NCI-H1105 (cell line): ENCODE data around the gene DDX24.

Experiments
- DNase-seq: peaks from one replicate; lab custom pipeline; 2025; lab: John Stamatoyannopoulos, UW

The DDX24 gene

GRCh38 chr14:94005324-94006073 lies 75.5 kb downstream of the DDX24 start:
- DNase-seq: no peak

DNA sequence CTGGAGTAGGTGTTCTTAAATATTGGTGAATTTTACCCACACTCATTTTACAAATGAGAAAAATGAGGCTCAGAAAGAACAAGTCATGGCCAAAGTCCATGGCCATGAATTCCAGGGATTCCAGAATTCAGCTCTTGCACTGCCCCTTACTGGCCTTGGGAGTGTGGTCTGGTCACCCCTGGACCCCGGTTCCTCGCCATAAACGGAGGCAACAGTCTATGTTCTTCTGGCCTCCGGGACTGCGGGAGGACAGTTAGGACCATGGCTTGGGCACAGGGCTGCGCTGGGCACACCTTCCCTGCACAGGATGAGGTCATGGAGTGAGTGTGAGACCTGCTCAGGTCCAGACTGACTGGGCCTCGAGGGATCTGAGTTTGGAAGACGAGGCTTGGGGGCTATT lies 77.0 kb downstream of the DDX24 start:
- no peak for DNase-seq

GRCh38 chr14:94003397-94003796 lies 77.6 kb downstream of the DDX24 start:
- no peak for DNase-seq

- DNase-seq: peak; percentile 40
These were observed 79.3 kb downstream of the DDX24 start for GRCh38 chr14:94001501-94002396.

GRCh38 chr14:94001016-94001415 lies 80.0 kb downstream of the DDX24 start:
- DNase-seq: no peak

DNA sequence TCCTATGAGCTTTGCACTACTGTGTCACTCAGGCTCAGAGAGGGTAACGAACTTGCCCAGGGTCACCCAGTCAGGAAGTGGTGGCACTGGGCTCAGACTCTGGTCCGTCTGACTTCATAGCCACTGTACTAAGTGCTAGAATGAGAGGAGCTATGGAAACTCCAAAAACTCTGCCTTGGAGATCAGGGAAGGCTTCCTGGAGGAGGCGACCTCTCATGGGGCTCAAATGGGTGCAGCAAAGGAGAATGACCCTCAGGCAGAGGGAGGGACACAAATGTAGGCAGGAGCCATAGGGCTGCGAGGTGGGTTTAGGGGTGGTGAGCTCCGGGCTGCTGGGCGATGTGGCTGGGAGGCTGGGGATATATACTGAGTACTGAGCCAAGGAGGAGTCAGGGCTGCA lies 80.7 kb downstream of the DDX24 start:
- DNase-seq: no peak

DNA sequence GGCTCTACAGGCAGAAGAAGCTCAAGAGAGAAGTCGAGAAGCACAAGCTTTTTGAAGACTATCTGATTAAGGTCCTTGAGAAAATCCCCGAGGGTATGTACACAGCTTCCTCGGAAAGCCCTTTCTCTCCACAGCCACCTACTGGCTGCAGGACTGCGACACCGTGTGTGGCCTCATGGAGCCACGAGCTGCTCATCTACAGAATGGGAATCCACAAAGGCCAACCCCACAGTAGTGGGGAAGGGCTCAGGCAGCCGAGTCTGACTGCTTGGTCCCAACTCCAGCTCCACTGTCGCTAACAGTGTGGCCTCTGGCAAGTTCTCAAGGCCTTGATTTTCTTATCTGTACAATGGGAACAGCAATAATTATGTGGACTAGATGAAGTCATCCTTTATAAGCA lies 81.4 kb downstream of the DDX24 start:
- DNase-seq: no peak

- no peak for DNase-seq
These were observed 82.1 kb downstream of the DDX24 start for GRCh38 chr14:93998871-93999403.
